Lower leg skin (tissue), 3 donors: ENCODE measurements around the gene ADGRV1.
"Not testable (repeated sequence)": the region's sequence is repeated elsewhere in the genome, so short reads cannot be mapped to it uniquely, and the experiment has no call there.

Experiments
- CTCF ChIP-seq, 3 donors: fragments of 450-650 bp; IDR thresholded peaks; one replicate each; pipeline ENCODE4 v1.5.1; 2016; ENCODE audit warnings: antibody characterized with exemption in 3 of 3, mild to moderate bottlenecking in 3 of 3, moderate library complexity in 2 of 3
- POLR2A ChIP-seq, 2 donors: fragments of 450-650 bp; IDR thresholded peaks; one replicate each; pipeline ENCODE4 v1.6.1; 2016 to 2017; ENCODE audit warnings: antibody characterized with exemption in 2 of 2, mild to moderate bottlenecking in 1 of 2, moderate library complexity in 1 of 2

- not testable (repeated sequence) for TF ChIP-seq POLR2A, CTCF (IDR thresholded peaks at IDR 0.05)
These were observed 61.2 kb downstream of the ADGRV1 start for GRCh38 chr5:90619762-90620161.
